Activated T-helper 1 cell treated with Interleukin-2 at 50 U/mL for 16 hours (primary cell): ENCODE measurements around the gene INPP5A.

Experiments used
- DNase-seq: peaks from one replicate; pipeline ENCODE4 v3.0.0-alpha.2; 2020; ENCODE audit warnings: low read depth

The INPP5A gene

GRCh38 chr10:132582137-132582536 is 44.5 kb downstream of the INPP5A start:
- no peak for DNase-seq

- no peak for DNase-seq
Measured at GRCh38 chr10:132582771-132583170, 45.2 kb downstream of the INPP5A start.

GRCh38 chr10:132583456-132583855 is 45.9 kb downstream of the INPP5A start:
- no peak for DNase-seq

GRCh38 chr10:132584081-132584480 is 46.5 kb downstream of the INPP5A start:
- no peak for DNase-seq

- no peak for DNase-seq
Measured at GRCh38 chr10:132585732-132586722, 48.4 kb downstream of the INPP5A start.

- DNase-seq: no peak
Measured at GRCh38 chr10:132586739-132587138, 49.2 kb downstream of the INPP5A start.

- DNase-seq: no peak
Measured at GRCh38 chr10:132587175-132587574, 49.6 kb downstream of the INPP5A start.

GRCh38 chr10:132588301-132589013 is 50.9 kb downstream of the INPP5A start:
- DNase-seq: no peak

GRCh38 chr10:132589015-132589414 is 51.4 kb downstream of the INPP5A start:
- no peak for DNase-seq

- no peak for DNase-seq
Measured at GRCh38 chr10:132589681-132590080, 52.1 kb downstream of the INPP5A start.

- DNase-seq: no peak
Measured at GRCh38 chr10:132590094-132590751, 52.6 kb downstream of the INPP5A start.

- DNase-seq: no peak
Measured at GRCh38 chr10:132590752-132591121, 53.1 kb downstream of the INPP5A start.

- DNase-seq: no peak
Measured at GRCh38 chr10:132591166-132591971, 53.8 kb downstream of the INPP5A start.

- no peak for DNase-seq
Measured at GRCh38 chr10:132592790-132593383, 55.3 kb downstream of the INPP5A start.

GRCh38 chr10:132593389-132593788 is 55.8 kb downstream of the INPP5A start:
- no peak for DNase-seq

GRCh38 chr10:132593900-132594876 is 56.6 kb downstream of the INPP5A start:
- DNase-seq: no peak

GRCh38 chr10:132595021-132595420 is 57.4 kb downstream of the INPP5A start:
- DNase-seq: no peak

- no peak for DNase-seq
Measured at GRCh38 chr10:132595854-132596253, 58.3 kb downstream of the INPP5A start.

GRCh38 chr10:132596742-132597279 is 59.2 kb downstream of the INPP5A start:
- DNase-seq: no peak

- DNase-seq: no peak
Measured at GRCh38 chr10:132597654-132598053, 60.1 kb downstream of the INPP5A start.
